OCI-LY7 (cell line): ENCODE results near the gene GTF2B. TPM values are rescaled to one million over a fixed set of nuclear protein-coding genes. Genes with fewer than 3 reads are reported as not detected.

Experiments
- small RNA-seq: library from RNA; depleted of rRNA; stranded (forward); fragments of <200 nt; gene quantifications from one replicate; pipeline ENCODE3, GENCODE V24; 2014
- total RNA-seq, 2 experiments: library from RNA; depleted of rRNA in 1 of 2; stranded (reverse); fragments of >200 nt in 1 of 2; shearing (Covaris generic) in 1 of 2; gene quantifications; 2 replicates each; pipeline ENCODE4 v1.2.3, GENCODE V29; 2014 to 2022

Gene GTF2B
- total RNA-seq, 2 experiments from 2014 or later, result 28.9 to 40.3 TPM

Small RNA genes within 50 kb of the gene (small RNA-seq; reads per million reads assigned to genes)
- not detected for gene RNU6-125P

Other genes with a start within 250 kb of the GTF2B start
- 19.3 and 22.3 TPM in 2 replicates for gene PKN2, start 207.3 kb downstream of the GTF2B start, total RNA-seq (2014; rRNA removed; shearing (Covaris generic))
- 28.2 and 31.4 TPM in 2 replicates for gene PKN2, start 207.3 kb downstream of the GTF2B start, total RNA-seq (2022)
- gene KYAT3, start 101.1 kb upstream of the GTF2B start, total RNA-seq (2014; rRNA removed; shearing (Covaris generic)), result 5.9 and 7.5 TPM in 2 replicates
- gene KYAT3, start 101.1 kb upstream of the GTF2B start, total RNA-seq (2022), result 24.1 and 26.3 TPM in 2 replicates
- 6.7 and 7.0 TPM in 2 replicates for gene RBMXL1, start 101.1 kb upstream of the GTF2B start, total RNA-seq (2014; rRNA removed; shearing (Covaris generic))
- 13.7 and 15.3 TPM in 2 replicates for gene RBMXL1, start 101.1 kb upstream of the GTF2B start, total RNA-seq (2022)
- 0.25 and 0.28 TPM in 2 replicates for gene GBP3, start 131.3 kb upstream of the GTF2B start, total RNA-seq (2014; rRNA removed; shearing (Covaris generic))
- 0.17 and 0.49 TPM in 2 replicates for gene GBP3, start 131.3 kb upstream of the GTF2B start, total RNA-seq (2022)
- not detected in 2 replicates for gene GBP1, start 173.6 kb upstream of the GTF2B start, total RNA-seq (2014; rRNA removed; shearing (Covaris generic))
- not detected in 2 replicates for gene GBP1, start 173.6 kb upstream of the GTF2B start, total RNA-seq (2022)
- gene GBP2, start 234.5 kb upstream of the GTF2B start, total RNA-seq (2014; rRNA removed; shearing (Covaris generic)), result not detected in 2 replicates
- gene GBP2, start 234.5 kb upstream of the GTF2B start, total RNA-seq (2022), result not detected in 2 replicates